Measurements from ENCODE around the gene PBX1.

Gene PBX1

DNA sequence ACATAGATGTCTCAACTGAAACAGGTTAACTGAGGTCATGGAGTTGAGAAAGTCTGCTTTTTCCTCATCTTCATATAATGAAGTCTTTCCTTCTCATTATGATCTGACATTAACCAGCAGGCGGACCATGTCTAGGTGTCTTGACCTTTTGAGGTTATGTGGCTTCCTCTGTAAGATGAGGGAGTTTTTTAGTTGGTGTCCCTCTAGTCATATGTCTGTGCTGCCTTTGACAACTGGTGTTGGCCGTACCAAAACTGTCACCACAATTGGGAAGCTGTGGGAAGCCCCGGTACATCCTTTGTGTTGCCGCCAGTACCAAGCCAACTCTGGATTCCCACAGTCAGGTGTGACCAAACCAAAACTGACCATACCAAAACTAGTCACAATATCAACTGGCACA, 105.1 kb downstream of the PBX1 start:
- no peaks in the 10 kb centered on the region for H3K9me3 ChIP-seq (ENCODE audit: insufficient read depth, low read length, severe bottlenecking)
- H3K4me2 ChIP-seq (ENCODE audit: insufficient read depth, low read length): no peak overlapping the region
- DNase-seq: no peak
- H2AFZ ChIP-seq (ENCODE audit: low read depth, low read length): no peak overlapping the region
- no peaks in the 10 kb centered on the region for H4K20me1 ChIP-seq (ENCODE audit: insufficient read depth, low read length)
- no peak overlapping the region for H3K4me3 ChIP-seq (ENCODE audit: low read depth in 1 of 2, low read length in 2 of 2)
- no peak for ATAC-seq (ENCODE audit: insufficient read depth, low read depth)
- TF ChIP-seq EZH2 (IDR thresholded peaks at IDR 0.05; ENCODE audit: borderline replicate concordance, low read depth, low read length, severe bottlenecking): no peak
- TF ChIP-seq, protein P1, sequence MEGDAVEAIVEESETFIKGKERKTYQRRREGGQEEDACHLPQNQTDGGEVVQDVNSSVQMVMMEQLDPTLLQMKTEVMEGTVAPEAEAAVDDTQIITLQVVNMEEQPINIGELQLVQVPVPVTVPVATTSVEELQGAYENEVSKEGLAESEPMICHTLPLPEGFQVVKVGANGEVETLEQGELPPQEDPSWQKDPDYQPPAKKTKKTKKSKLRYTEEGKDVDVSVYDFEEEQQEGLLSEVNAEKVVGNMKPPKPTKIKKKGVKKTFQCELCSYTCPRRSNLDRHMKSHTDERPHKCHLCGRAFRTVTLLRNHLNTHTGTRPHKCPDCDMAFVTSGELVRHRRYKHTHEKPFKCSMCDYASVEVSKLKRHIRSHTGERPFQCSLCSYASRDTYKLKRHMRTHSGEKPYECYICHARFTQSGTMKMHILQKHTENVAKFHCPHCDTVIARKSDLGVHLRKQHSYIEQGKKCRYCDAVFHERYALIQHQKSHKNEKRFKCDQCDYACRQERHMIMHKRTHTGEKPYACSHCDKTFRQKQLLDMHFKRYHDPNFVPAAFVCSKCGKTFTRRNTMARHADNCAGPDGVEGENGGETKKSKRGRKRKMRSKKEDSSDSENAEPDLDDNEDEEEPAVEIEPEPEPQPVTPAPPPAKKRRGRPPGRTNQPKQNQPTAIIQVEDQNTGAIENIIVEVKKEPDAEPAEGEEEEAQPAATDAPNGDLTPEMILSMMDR (IDR thresholded peaks at IDR 0.05; ENCODE audit: borderline replicate concordance, extremely low read depth, low read length, poor library complexity, severe bottlenecking): no peak
- H3K4me1 ChIP-seq (ENCODE audit: insufficient read depth, low read length): peaks cover 4% of the 10 kb centered on the region; the same call in 1 of the 2 replicates
- H3K79me2 ChIP-seq (ENCODE audit: insufficient read depth, low read length): no peaks in the 10 kb centered on the region
- no peaks in the 10 kb centered on the region for H3K27me3 ChIP-seq (ENCODE audit: insufficient read depth, low read length, poor library complexity)
- no peaks in the 10 kb centered on the region for H3K36me3 ChIP-seq (ENCODE audit: insufficient read depth, low read length)
- H3K9ac ChIP-seq (ENCODE audit: low read depth, low read length): no peak overlapping the region
- no peak overlapping the region for H3K27ac ChIP-seq (ENCODE audit: low read length)

DNA sequence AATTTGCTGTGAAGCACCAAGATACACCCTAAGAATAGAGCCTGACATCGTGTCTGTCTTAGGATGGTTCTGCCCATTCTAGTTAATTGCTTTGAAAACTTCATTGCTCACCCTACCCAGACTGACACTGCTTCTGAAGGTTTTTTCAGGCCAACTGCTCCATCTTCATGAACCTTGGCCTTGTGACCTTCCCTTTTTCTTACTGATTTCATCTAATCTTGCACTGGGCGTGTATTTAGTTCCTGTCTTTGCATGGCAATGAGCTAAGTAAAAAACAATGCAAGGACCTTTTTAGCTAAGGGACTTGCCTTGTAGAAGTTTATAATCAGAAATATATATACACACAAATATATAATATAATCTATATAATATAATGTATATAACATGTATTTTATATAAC, 108.0 kb downstream of the PBX1 start:
- H3K9ac ChIP-seq (ENCODE audit: low read depth, low read length): no peak overlapping the region
- TF ChIP-seq EZH2 (IDR thresholded peaks at IDR 0.05; ENCODE audit: borderline replicate concordance, low read depth, low read length, severe bottlenecking): no peak
- TF ChIP-seq, protein P1 (IDR thresholded peaks at IDR 0.05; ENCODE audit: borderline replicate concordance, extremely low read depth, low read length, poor library complexity, severe bottlenecking): no peak
- H3K27ac ChIP-seq (ENCODE audit: low read length): no peak overlapping the region
- no peak overlapping the region for H3K4me3 ChIP-seq (ENCODE audit: low read depth in 1 of 2, low read length in 2 of 2)
- no peaks in the 10 kb centered on the region for H4K20me1 ChIP-seq (ENCODE audit: insufficient read depth, low read length)
- no peaks in the 10 kb centered on the region for H3K27me3 ChIP-seq (ENCODE audit: insufficient read depth, low read length, poor library complexity)
- DNase-seq (no peak), ATAC-seq (ENCODE audit: insufficient read depth, low read depth) (no peak)
- H3K4me1 ChIP-seq (ENCODE audit: insufficient read depth, low read length): no peaks in the 10 kb centered on the region
- no peaks in the 10 kb centered on the region for H3K79me2 ChIP-seq (ENCODE audit: insufficient read depth, low read length)
- H3K9me3 ChIP-seq (ENCODE audit: insufficient read depth, low read length, severe bottlenecking): no peaks in the 10 kb centered on the region
- H3K4me2 ChIP-seq (ENCODE audit: insufficient read depth, low read length): no peak overlapping the region
- H3K36me3 ChIP-seq (ENCODE audit: insufficient read depth, low read length): no peaks in the 10 kb centered on the region
- no peak overlapping the region for H2AFZ ChIP-seq (ENCODE audit: low read depth, low read length)

DNA sequence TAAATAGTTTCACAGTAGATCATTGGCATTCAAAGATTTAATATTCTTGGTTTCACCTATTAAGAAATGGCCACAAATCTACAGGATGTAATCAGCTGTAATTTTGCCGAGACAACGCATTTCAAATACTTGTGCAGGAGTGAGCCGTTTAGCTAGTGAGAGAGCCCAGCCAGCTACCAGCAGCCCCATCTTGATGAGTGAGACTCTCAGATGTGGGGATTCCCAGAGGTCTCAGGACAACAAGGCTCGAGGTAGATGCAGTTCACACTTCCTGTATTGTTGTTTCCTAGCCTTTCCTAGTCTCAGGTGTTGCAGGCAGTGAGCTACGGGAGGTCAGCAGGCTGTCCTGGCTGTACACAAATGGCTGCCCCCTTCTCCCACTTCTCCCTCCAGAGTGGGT, 108.6 kb downstream of the PBX1 start:
- H3K27me3 ChIP-seq (ENCODE audit: insufficient read depth, low read length, poor library complexity): no peaks in the 10 kb centered on the region
- H3K4me2 ChIP-seq (ENCODE audit: insufficient read depth, low read length): no peak overlapping the region
- no peaks in the 10 kb centered on the region for H3K4me1 ChIP-seq (ENCODE audit: insufficient read depth, low read length)
- no peak overlapping the region for H3K9ac ChIP-seq (ENCODE audit: low read depth, low read length)
- no peak overlapping the region for H3K4me3 ChIP-seq (ENCODE audit: low read depth in 1 of 2, low read length in 2 of 2)
- no peaks in the 10 kb centered on the region for H3K36me3 ChIP-seq (ENCODE audit: insufficient read depth, low read length)
- H2AFZ ChIP-seq (ENCODE audit: low read depth, low read length): no peak overlapping the region
- H3K27ac ChIP-seq (ENCODE audit: low read length): no peak overlapping the region
- H4K20me1 ChIP-seq (ENCODE audit: insufficient read depth, low read length): no peaks in the 10 kb centered on the region
- no peaks in the 10 kb centered on the region for H3K9me3 ChIP-seq (ENCODE audit: insufficient read depth, low read length, severe bottlenecking)
- no peaks in the 10 kb centered on the region for H3K79me2 ChIP-seq (ENCODE audit: insufficient read depth, low read length)
- no peak for DNase-seq
- no peak for TF ChIP-seq EZH2 (IDR thresholded peaks at IDR 0.05; ENCODE audit: borderline replicate concordance, low read depth, low read length, severe bottlenecking)
- TF ChIP-seq, protein P1 (IDR thresholded peaks at IDR 0.05; ENCODE audit: borderline replicate concordance, extremely low read depth, low read length, poor library complexity, severe bottlenecking): no peak
- ATAC-seq (ENCODE audit: insufficient read depth, low read depth): no peak

All from DND-41 (cell line).